HPDE6-E6E7 (cell line): Measurements from ENCODE around the gene JADE2.
A peak's percentile ranks its signal among the peaks of the same experiment; 100 is the strongest.

Experiments
- DNase-seq: peaks from one replicate; pipeline ENCODE4 v3.0.0; 2011; ENCODE audit warnings: missing footprints; ENCODE audit errors: extremely low spot score

Gene JADE2

DNA sequence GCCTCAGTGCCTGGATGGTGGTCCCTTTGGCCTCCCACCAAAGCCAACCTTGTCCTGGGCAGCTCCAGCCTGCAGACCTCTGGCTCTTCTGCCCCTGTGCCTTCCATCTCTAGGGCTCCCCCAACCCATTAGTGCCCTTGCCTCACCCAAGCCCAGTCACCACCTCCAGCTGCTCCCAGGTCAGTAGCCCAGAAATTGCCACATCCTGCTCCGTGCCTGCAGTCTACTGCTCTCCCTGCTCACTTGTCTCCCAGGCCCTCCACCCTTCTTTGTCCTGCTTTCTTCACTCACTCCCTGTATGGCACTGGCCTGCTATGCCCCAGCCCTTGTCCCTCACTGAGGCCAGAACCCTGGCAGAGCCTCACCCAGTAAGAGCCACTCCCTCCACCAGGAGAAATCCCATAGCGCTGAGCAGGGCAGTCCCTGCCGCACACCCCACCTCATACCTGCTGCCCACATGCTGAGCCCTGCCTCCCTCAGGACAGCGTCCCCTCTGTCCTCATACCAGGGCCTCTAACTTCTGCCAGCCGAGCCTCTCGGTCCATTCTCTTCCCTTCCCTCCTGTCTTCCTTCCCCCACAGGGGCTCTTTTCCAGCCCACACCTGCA is 44.4 kb downstream of the JADE2 start:
- no peak for DNase-seq

DNA sequence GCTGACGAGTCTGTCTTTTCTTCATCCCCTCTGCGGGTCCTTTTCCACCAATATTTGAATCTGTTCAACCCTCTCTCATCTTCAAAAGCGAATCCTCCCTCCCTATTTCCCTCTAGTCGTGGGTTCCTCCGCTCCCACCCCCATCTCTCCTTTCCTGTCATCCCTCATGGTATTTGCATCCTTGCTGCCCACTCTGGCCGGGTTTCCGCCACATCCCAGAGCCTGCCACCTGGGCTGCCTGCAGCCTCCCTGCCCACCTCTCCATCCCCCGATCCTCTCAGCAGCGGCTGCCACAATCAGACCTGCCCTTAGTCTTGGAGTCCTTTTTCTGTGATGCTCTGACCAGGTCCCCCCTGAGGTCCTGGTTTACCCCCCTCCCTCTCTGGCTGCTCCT is 44.9 kb downstream of the JADE2 start:
- no peak for DNase-seq

DNA sequence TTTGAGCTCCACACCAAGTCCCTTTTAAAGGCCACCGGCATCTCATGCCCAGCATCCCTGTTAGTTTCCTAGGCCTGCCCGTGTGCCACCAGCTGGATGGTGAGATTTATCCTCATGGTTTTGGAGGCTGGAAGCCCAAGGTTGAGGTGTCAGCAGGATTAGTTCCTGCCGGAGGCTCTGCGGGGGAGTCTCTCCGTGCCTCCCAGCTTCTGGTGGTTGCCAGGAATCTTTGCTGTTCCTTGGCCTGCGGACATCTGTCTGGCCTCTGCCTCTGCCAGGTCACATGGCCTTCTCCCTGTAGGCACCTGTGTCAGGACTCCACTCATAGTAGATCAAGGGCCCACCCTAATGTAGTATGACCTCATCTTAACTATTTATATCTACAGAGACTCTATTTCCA is 45.4 kb downstream of the JADE2 start:
- no peak for DNase-seq

DNA sequence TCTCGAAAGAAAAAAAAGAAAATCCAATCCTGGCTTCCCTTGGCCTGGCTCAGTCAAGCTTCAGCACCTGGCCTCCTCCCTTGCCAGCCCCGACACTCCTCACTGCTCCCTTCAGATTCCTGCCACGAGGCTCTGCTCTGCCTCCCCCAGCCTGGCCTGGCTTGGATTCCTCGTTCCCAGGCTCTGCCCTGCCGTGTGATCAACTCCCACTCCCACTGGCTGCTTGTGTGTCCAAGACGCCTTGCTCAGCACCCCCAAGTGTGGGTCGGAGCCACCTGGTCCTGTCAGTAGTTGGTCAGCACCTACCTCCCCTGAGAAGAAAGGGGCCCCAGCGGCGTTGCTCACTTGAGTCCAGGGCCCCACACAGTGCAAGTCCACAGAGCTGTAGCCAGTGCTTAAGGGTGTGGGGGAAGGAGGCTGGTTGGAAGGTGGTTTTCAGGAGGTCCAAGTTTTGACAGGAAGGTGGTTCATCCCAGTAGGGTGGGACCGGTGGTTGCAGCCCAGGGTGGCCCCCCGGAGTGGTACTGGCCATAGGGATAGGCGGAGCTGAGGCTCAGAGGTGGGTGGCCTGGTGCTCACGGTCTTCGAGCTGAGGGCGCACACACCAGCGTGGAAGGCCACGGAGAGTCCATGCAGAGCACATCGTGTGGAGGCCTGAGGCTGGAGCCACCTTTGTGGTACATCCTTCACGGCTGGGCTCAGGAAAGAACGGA is 46.4 kb downstream of the JADE2 start:
- no peak for DNase-seq

DNA sequence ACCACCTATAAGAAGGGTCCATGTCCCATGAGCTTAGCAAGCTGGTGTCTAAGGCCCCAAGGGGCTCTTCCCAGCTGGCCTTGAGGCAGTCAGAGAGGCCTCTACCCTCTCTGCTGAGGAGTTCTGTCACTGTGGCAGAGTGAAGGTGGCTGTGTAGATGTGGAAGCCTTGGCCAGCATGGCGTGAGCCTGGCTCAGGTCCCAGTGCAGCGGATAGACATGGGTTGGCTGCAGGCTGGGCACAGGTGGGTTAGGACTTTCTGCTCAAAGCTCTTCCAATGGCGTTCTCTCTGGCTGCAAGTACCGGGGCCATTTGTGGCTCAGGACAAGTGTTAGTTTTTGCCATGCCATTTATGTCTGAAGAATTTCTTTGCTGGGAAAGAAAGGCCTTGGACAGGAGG is 47.3 kb downstream of the JADE2 start:
- no peak for DNase-seq

DNA sequence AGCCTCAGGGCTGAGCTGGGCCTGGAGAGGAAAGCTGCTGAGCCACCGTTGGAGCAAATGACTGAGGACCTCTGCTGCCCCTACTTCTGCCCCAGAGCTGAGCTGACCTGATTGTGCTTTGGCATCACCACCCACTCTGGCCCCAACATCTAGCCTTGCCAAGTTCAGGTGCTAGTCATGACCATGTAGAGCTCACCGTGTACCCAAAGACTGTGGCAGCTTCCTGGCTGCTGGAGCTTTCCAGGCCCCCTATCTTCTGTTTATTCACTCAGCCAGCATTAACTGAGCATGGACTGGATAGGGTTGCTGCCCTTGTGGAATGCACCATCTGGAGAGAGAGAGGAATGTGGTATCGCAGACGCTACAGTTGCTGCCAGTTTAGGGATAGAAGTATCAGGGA is 49.1 kb downstream of the JADE2 start:
- DNase-seq: no peak

DNA sequence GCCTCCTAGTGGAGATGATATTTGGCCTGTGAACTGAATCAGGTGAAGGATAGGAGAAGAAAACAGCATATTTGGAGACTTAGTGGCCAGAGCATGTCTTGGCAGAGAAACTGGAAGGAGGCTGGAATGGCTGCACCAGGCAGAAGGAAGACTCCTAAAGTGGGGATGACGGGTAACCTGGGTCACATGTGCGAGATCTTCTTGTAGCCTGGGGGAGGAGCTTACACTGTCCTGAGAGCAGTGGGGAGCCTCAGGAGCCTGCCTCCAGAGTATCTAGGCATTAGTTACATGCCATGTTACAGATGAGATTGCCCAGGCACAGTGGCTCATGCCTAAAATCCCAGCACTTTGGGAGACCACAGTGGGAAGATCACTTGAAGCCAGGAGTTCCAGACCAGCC is 49.8 kb downstream of the JADE2 start:
- DNase-seq: no peak

DNA sequence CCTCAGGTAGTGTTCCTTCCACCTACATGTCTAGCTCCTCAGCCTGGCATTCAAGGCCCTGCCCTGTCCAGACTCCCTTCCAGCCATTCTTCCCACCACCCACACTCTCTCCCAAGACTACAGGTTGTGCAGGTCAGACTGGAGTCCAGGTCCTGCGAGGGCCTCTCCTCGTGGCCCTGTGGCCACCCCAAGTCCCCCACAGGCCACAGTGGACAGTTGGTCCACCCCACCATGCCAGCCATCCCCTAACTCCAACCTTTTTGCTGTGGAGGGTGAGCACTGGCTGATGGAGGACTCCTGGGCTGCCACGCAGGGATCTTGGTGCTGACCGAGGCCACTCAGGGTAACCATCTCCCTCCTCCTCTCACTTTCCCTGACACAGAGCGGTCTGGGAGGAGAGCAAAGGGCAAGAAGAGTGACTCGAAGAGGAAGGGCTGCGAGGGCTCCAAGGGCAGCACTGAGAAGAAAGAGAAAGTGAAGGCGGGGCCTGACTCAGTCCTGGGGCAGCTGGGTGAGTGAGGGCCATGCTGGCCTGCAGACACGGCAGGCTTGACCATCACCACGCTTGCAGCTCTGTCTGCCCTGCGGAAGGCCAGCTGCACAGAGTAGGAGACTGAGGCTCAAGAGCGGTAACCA is 51.0 kb downstream of the JADE2 start:
- DNase-seq: no peak

DNA sequence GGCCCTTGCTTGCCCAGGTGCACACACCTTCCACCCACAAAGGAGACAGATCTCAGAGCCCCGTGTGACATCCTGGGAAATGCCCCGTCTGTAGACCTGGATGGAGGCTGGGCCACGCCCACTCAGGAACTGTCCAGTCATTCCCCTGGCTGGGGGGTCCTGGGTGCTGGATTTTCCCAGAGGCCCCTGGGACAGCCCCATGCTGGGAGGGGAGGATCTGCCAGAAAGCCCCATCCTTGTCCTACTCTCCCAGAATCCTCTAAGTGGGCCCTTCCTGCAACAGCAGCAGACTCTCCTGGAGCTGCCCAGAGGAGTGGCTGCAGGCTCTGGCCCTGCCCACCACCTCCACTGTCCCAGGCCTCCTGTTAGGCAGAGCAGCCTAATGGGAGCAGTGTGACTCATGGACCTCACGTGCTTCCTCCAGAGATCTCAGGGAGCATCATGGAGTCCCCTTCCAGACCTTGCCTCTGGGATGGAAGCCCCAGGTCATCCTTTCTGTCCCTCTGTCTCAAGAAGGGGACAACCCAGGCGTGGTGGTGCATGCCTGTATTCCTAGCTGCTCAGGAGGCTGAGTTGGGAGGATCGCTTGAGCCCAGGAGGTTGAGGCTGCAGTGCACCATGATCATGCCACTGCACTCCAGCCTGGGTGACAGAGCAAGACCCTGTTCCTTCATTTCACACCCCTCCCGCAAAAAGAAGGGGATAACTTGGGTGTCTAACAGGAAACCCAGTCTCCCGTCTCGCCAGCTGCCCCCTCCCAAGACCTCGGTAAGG is 51.7 kb downstream of the JADE2 start:
- peak; percentile 57 for DNase-seq

DNA sequence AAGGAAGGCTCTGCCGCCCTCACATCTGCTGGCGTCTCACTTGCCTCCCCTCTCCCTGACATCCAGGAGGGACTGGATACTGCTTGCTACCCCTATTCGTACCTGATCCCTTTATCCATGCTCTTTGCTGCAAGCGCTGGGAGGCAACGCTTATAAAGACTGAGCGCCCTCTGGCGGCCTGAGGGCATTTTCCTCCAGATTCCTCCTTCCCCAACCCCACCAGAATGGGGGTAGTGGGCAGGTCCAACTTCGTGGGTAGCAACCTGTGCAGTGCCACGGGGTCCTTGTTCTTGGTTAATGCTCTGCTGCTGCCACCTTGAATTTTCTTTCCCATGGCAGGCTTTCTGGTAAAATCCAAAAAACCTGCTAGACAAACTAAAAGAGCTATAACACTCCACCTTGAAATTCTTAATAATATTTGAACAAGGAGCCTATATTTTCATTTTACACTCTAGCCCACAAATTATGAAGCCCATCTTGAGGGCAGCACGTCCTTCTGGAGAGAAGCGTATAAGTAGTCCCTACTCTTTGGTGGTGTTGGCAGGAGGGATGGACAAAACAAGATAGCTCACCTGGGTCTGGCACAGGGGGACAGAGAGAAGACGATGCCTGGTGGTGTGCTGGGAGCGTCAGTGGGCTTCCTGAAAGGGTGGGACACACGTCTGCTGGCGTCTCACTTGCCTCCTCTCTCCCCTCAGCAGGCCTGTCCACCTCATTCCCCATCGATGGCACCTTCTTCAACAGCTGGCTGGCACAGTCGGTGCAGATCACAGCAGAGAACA is 52.5 kb downstream of the JADE2 start:
- DNase-seq: peak; percentile 54

DNA sequence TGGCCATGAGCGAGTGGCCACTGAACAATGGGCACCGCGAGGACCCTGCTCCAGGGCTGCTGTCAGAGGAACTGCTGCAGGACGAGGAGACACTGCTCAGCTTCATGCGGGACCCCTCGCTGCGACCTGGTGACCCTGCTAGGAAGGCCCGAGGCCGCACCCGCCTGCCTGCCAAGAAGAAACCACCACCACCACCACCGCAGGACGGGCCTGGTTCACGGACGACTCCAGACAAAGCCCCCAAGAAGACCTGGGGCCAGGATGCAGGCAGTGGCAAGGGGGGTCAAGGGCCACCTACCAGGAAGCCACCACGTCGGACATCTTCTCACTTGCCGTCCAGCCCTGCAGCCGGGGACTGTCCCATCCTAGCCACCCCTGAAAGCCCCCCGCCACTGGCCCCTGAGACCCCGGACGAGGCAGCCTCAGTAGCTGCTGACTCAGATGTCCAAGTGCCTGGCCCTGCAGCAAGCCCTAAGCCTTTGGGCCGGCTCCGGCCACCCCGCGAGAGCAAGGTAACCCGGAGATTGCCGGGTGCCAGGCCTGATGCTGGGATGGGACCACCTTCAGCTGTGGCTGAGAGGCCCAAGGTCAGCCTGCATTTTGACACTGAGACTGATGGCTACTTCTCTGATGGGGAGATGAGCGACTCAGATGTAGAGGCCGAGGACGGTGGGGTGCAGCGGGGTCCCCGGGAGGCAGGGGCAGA is 53.3 kb downstream of the JADE2 start:
- DNase-seq: no peak

DNA sequence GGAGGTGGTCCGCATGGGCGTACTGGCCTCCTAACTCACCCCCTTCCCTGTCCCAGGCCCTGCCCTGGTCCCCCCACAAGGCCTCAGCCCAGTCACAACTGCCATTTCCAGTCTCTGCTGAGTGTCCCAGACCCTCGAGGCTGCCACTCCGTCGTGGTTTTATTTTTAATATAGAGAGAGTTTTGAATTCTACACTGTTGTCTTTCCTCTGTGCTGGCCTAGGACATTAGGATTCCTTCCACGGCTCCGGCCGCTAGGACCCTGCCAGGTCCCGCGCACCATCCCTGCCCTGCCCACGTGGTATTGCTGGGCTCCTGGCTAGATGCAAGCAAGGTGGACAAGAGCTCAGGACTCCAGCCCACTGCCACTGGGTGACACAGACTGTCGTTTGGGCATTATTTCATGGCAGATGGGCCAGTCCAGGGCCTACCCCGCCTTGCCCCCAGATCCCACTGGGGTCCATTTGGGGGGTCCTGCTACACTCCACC is 53.9 kb downstream of the JADE2 start:
- DNase-seq: no peak

DNA sequence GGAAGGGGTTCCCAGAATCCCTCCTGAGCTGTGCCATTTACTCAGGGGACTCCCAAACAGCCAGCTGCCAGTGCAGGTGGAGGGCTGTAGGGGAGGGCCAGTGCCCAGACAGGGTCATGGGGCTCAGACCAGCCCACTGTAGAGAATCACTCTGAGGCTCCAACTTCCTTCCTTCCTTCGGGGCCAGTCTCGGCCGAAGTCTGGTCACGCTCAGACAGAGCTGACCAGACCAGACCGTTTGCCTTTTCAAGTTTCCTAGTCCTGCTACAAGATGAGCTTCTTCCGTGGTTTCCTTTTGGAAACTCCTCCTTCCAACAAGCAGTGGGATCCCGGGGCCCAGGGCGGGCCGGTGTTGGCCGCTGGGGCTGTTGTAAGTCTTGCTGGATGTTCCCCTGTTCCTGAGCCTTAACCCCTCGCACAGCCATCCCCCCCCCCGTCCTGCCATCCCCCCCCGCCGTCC is 54.6 kb downstream of the JADE2 start:
- no peak for DNase-seq

DNA sequence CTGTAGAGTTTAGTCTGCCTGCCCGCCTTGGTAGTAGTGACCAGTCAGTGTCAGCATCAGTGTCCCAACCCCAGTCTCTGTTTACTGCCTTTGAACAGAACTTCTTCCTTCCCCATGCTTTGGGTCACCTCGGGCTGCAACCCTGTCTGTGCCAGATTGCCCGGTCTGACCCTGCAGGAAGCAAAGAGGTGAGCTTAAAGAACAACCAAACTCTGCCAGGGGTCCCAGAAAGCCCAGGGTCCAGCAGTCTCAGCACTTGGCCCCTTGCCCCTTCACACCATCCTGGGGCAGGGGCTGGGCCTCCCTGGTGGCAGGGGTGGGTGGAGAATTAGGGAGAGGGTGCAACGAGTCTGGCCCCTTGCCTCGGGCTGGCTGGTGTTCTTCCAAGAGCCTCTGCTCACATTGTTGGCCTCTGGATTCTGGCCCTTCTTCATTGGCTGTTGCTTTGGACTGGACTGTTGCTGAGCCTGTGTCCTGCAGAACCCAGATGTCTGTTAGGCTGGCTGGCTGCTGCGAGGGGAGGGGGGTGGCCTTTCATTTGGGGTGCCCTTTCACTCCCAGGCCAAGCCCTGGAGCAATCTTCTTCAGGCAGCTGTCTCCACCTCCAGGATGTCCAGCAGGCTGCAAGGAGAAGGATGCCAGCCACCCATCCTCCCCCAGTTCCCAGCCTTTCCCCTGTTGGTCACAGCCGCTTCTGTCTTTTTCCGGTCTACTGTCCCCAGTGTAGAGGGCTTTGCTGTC is 55.9 kb downstream of the JADE2 start:
- DNase-seq: no peak

DNA sequence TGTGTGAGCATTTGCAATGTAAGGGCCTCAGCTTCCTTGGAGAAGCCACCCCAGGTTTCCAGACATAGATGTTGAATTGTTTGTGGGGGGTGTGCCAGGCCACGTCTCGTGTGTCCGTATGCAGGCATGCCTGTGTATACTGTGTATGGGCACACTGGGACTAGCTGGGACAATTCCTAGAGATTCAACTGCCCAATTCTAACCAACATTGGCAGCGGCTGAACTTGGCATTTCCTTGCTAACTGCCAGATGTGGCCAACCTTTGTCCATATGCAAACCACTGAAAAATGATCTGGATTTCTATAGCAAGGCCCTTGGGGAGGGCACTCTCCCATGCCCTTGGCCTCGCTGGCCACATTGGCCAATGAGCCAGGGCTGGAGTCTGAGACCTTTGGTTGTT is 56.8 kb downstream of the JADE2 start:
- no peak for DNase-seq

DNA sequence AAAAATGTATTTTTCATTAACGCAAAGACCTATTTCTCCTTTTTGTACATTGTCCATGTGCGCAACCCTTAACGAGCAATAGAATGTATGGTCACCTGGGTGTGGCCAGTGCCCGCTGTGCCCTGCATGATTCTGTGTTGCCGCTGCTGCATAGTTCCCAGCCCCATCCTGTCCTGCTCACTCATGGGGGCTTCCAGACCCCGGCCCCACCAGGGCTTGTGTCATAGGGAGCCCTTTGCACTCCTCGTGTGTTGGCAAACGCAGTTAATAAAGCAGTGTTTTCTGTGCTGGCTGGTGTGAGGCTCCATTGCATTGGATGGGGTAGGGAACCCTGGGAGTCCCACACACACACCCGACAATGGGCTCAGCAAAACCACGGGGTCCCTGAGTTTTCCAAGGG is 57.5 kb downstream of the JADE2 start:
- no peak for DNase-seq

DNA sequence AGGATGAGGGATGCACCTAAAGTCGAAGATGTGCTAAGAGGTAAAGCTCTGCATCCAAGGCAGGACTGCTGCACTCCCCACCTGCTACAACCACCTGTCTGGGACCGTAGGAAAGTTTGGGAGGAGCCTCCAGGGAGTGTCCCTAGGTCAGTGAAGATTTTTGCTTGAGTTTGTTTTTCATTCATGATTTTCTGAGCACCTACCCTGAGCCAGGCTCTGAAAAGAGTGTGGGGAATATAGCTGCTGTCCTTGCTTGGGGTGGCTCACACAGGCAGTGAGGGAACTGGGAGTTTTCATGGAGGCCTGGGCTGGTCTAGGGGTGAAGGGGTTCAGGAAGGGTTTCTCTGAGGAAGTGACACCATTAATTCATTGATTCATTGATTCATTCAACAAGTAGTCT is 58.3 kb downstream of the JADE2 start:
- DNase-seq: no peak

DNA sequence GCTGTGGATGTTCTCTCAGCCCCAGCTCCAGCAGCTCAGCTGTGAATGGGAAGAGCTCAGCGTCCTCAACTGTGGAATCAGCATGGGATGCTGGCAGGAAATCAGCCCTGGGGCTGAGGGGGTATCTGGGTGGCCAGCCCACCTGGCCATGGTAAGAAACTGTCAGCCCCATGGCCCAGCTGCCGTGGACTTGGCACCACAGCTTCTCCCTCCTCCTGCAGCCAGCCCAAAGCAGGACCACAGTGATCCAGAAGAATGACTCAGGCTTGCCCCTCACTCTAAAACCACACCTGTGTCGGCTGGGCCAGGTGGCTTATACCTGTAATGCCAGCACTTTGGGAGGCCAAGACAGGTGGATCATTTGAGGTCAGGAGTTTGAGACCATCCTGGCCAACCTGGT is 59.2 kb downstream of the JADE2 start:
- DNase-seq: no peak

DNA sequence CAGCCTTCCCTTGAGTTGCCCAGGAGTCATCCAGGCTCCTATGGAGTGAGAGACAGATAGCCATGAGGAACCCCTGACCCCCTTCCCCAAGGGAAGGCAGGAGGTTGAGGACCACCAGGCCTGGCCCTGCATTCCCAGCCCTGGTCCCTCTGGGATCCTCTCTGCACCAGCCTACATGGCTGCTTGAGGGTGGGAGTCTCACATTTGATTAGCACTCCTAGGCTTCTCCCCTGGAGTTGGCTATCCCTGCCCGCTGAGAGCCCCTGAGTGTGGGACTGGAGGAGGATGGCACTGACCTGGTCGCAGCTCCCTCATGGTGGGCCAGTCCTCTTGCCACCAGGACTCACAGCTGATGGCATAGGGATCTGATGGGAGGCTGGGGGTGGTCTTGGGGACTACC is 60.5 kb downstream of the JADE2 start:
- no peak for DNase-seq

DNA sequence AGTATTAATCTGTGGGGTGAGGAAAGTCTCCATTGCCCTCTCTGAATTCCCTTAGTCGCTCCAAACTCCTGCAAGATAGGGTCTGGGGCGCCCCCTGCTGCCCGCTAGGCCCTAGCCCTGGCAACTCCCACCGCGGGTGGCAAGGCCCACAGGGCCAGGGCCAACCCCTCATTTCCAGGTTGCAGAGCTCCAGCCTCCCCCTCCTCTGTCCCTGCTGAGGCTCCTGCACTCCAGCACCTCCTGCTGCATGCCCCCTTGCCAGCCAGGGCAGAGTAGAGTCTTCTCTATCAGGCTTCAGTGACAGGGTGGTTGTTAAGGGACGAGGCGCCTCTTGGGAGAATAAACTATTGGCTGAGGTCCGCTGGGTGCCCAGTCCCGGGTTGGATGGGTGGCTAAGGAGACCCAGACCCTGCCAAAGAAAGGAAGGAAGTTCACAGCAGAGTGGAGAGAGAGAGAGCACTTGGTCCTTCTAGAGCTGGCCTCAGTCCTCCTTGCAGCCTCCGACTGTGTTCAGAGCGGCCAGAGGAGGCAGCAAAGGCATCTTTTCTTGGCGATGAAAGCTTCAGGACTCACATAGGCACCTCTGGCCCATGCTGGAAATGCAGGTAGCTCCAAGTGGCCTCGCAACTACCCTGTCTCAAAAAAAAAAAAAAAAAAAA is 61.5 kb downstream of the JADE2 start:
- DNase-seq: peak; percentile 66
